Kidney (tissue), 14 donors: ENCODE measurements around the gene GJB2. TPM values are rescaled to one million over a fixed set of nuclear protein-coding genes. Genes with fewer than 3 reads are reported as not detected.

Source experiments
- DNase-seq, 5 donors: peaks; one replicate each; pipeline ENCODE4 v3.0.0-alpha.2; 2013 to 2020
- FAIRE-seq: peaks from 2 replicates; lab custom pipeline; 2012; peaks lifted over from hg19 to GRCh38; lab: Jason Lieb, UNC
- H3K27ac ChIP-seq, 2 donors: one replicate each; pipeline ENCODE4 v1.7.0; 2013; ENCODE audit warnings: low read depth in 2 of 2, low read length in 2 of 2, inconsistent platforms in 1 of 2
- H3K27me3 ChIP-seq: one replicate; pipeline ENCODE4 v1.7.1; 2013; ENCODE audit warnings: low read length, inconsistent platforms; ENCODE audit not compliant: control insufficient read depth, insufficient read depth
- H3K36me3 ChIP-seq, 3 donors: one replicate each; pipeline versions ENCODE4 v1.7.0 to v1.7.1; 2013; ENCODE audit warnings: low read length in 3 of 3, control low read depth in 1 of 3, inconsistent platforms in 1 of 3; ENCODE audit not compliant: insufficient read depth in 3 of 3, control insufficient read depth in 2 of 3
- H3K4me1 ChIP-seq, 3 donors: one replicate each; pipeline versions ENCODE4 v1.7.0 to v1.7.1; 2013; ENCODE audit warnings: low read length in 3 of 3, inconsistent platforms in 1 of 3, low read depth in 1 of 3; ENCODE audit not compliant: control insufficient read depth in 2 of 3, insufficient read depth in 2 of 3
- H3K4me3 ChIP-seq, 3 donors: one replicate each; pipeline versions ENCODE4 v1.7.0 to v1.8.1; 2013; ENCODE audit warnings: low read length in 3 of 3, control low read depth in 1 of 3, inconsistent platforms in 1 of 3
- H3K9ac ChIP-seq, 3 donors: one replicate each; pipeline versions ENCODE4 v1.7.0 to v1.7.1; 2013; ENCODE audit warnings: low read length in 3 of 3, control low read depth in 1 of 3, inconsistent platforms in 1 of 3
- H3K9me3 ChIP-seq, 3 donors: one replicate each; pipeline versions ENCODE4 v1.7.0 to v1.7.1; 2013; ENCODE audit warnings: low read length in 3 of 3, control low read depth in 1 of 3, inconsistent platforms in 1 of 3; ENCODE audit not compliant: control insufficient read depth in 2 of 3, insufficient read depth in 1 of 3
- intact Hi-C: fragments of 100-400 bp; cut with DNase I; formaldehyde crosslinking; loops from one replicate; pipeline ENCODE4 v1.11.1; 2022
- polyA plus RNA-seq: library from polyadenylated mRNA; stranded (reverse); fragments of 350-450 nt; fragmentation: Illumina TruSeq; extraction: RNeasy Lipid Tissue Mini Kit (QIAGEN cat#74804); gene quantifications from one replicate; pipeline ENCODE4 v1.2.3, GENCODE V29; 2014; ENCODE audit warnings: low read depth, low replicate concordance; ENCODE audit not compliant: insufficient read depth
- total RNA-seq: library from RNA; stranded (reverse); fragmentation: NEBNext Ultra II Directional; extraction: Animal tissue kit (Norgen Biotek cat#: 25700); gene quantifications from one replicate; pipeline ENCODE4 v1.2.1, GENCODE V29; 2021
- TF ChIP-seq, protein P1 (sequence below): IDR thresholded peaks from 3 replicates; pipeline ENCODE4 v1.5.1; 2012; ENCODE audit warnings: mild to moderate bottlenecking, moderate library complexity, borderline replicate concordance; ENCODE audit not compliant: insufficient read depth; ENCODE audit errors: extremely low read depth
- donor health status: control.
- donor health status: control.
- donor health status: control.
- donor health status: control.
- donor health status: control.
- donor health status: DM: yes; HTN: yes; CAD: no.
- donor health status: Normal renal cell carcinoma (clear cell type).

The GJB2 gene
- total and polyA plus RNA-seq, 2 donors from 2014 or later = 5.0 to 13.1 TPM

DNA sequence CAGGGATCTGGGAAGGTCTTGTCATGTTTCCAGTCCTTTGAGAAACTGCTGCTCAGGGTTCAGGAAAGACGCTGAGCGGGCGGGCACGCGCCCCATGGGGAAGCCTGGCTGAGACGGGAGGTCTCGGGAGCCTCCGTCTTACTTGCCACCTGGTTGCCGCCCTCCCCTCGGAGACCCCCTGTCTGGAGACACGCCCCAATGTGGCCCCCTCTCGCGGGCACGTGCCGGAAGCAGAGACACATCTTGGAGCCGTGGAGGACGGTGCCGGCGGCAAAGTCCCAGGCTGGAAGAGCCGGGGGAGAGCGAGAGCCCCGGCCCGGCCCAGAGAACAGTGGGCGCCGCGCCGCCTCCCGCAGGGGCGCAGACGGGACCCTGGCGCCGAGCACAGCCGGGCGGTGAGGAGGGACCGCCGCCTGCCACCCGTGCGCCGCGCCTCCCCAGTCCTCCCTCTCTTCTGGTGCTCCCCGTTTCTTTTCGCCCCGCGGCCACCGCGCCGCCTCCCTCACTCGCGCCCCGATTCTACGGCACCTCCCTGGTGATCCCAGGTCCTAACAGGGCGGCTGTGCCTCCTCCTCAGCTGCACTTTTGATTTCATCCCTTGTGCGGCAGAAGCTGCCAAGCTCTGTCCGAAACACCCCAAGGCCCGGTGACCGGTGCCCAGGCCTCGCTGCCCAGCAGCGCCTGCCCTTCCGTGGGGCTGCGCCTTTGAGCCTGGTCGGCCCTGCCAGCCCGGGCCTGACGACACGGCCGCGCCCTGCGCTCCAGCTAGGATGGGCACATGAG is 15.5 kb downstream of the GJB2 start:
- FAIRE-seq (no peak), DNase-seq (peak in 3 of 5 donors; percentile 31 to 74 (median 66))
- TF ChIP-seq, protein P1, sequence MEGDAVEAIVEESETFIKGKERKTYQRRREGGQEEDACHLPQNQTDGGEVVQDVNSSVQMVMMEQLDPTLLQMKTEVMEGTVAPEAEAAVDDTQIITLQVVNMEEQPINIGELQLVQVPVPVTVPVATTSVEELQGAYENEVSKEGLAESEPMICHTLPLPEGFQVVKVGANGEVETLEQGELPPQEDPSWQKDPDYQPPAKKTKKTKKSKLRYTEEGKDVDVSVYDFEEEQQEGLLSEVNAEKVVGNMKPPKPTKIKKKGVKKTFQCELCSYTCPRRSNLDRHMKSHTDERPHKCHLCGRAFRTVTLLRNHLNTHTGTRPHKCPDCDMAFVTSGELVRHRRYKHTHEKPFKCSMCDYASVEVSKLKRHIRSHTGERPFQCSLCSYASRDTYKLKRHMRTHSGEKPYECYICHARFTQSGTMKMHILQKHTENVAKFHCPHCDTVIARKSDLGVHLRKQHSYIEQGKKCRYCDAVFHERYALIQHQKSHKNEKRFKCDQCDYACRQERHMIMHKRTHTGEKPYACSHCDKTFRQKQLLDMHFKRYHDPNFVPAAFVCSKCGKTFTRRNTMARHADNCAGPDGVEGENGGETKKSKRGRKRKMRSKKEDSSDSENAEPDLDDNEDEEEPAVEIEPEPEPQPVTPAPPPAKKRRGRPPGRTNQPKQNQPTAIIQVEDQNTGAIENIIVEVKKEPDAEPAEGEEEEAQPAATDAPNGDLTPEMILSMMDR = no peak
- H3K27me3 ChIP-seq = peaks cover 3% of the 10 kb centered on the region
- no peaks in the 10 kb centered on the region for H3K36me3 ChIP-seq
- intact Hi-C loops = no loop called here
- no peaks in the 10 kb centered on the region for H3K9me3 ChIP-seq
- no peak overlapping the region for H3K9ac ChIP-seq
- no peaks in the 10 kb centered on the region for H3K4me1 ChIP-seq
- H3K27ac ChIP-seq = no peak overlapping the region
- no peak overlapping the region for H3K4me3 ChIP-seq

DNA sequence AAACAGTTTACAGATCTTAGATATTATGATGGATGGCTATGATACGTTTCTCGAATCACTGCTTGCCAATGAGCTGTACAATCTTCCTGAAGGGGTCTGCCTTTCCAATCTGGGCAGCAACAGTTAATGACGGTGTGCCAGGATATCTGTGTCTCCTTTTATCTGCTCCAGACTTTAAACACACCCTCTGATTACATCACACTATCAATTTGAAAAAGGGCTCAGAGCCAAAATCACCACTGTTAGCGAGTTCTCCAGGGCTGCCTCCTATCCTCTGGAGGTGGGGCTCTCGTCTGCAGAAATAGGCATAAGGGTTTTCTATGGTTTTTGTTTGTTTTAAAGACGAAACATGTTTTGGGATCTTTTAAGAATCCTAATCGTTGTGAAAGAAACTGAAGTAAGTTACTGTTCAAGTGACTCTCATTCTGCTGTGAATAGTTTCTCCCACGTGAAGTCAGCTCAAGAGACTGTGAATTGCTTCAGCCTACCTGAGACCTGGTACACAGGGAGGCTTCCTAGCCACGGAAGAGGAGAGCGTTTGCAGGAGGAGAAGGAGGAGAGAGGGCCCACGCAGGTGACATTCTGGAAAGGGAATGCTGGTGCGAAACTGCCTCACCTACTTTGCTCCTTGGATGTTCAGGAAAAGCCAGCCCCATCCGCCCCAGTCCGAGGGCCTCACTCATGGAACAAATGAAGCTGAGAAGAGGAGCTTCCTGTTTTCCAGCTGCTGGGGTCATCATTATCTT is 16.7 kb downstream of the GJB2 start:
- Histone ChIP-seq H3K4me1 (no peaks in the 10 kb centered on the region), H3K9ac (no peak overlapping the region), H3K36me3 (no peaks in the 10 kb centered on the region), H3K27me3 (peaks cover 3% of the 10 kb centered on the region), H3K27ac (no peak overlapping the region), H3K9me3 (no peaks in the 10 kb centered on the region), H3K4me3 (no peak overlapping the region)
- no peak for FAIRE-seq
- intact Hi-C loops = no loop called here
- DNase-seq = no peak
- TF ChIP-seq, protein P1 = no peak

GRCh38 chr13:20175406-20175794 is 17.3 kb downstream of the GJB2 start:
- H3K4me3 ChIP-seq = no peak overlapping the region
- DNase-seq = no peak
- no peak overlapping the region for H3K9ac ChIP-seq
- intact Hi-C loops = no loop called here
- H3K36me3 ChIP-seq = no peaks in the 10 kb centered on the region
- H3K4me1 ChIP-seq = no peaks in the 10 kb centered on the region
- H3K9me3 ChIP-seq = no peaks in the 10 kb centered on the region
- H3K27me3 ChIP-seq = peaks cover 3% of the 10 kb centered on the region
- TF ChIP-seq, protein P1 = no peak
- no peak for FAIRE-seq
- no peak overlapping the region for H3K27ac ChIP-seq
